GM12891 (cell line): ENCODE results near the gene KAZN.

Experiments used
- PAX5 ChIP-seq: IDR thresholded peaks from 2 replicates; pipeline ENCODE4 v1.6.1; 2011; ENCODE audit warnings: low read length, moderate library complexity, mild to moderate bottlenecking; ENCODE audit not compliant: insufficient read depth, severe bottlenecking
- POLR2A ChIP-seq: IDR thresholded peaks from 2 replicates; pipeline ENCODE4 v1.6.1; 2011; ENCODE audit warnings: low read depth, low read length, control low read depth
- POLR2AphosphoS5 ChIP-seq: IDR thresholded peaks from 2 replicates; pipeline ENCODE4 v1.6.1; 2011; ENCODE audit warnings: low read depth, low read length, control low read depth
- POU2F2 ChIP-seq: IDR thresholded peaks from 2 replicates; pipeline ENCODE4 v1.6.1; 2011; ENCODE audit warnings: low read depth, mild to moderate bottlenecking, control low read depth, low read length, moderate library complexity
- SPI1 ChIP-seq: IDR thresholded peaks from 2 replicates; pipeline ENCODE4 v1.6.1; 2011; ENCODE audit warnings: low read depth, low read length, control low read depth
- TAF1 ChIP-seq: IDR thresholded peaks from 2 replicates; pipeline ENCODE4 v1.6.1; 2011; ENCODE audit warnings: low read depth, low read length, control low read depth

GRCh38 chr1:14866911-14867612 is 268.6 kb downstream of the KAZN start:
- TF ChIP-seq POLR2AphosphoS5, result no peak
- no peak for TF ChIP-seq POLR2A
- TF ChIP-seq POU2F2, result no peak
- no peak for TF ChIP-seq SPI1
- TF ChIP-seq TAF1, result no peak
- no peak for TF ChIP-seq PAX5
